A549 treated with RU486 at 1 μM for 4 hours (cell line): ENCODE data around the gene C7orf33. TPM values are rescaled to one million over a fixed set of nuclear protein-coding genes. Genes with fewer than 3 reads are reported as not detected.

Experiments
- total RNA-seq: library from RNA; stranded (reverse); fragments of 200-300 nt; extraction: Qiagen RNA extraction; gene quantifications from 5 replicates; pipeline ENCODE4 v1.2.3, GENCODE V29; 2022; ENCODE audit warnings: low read depth

Gene C7orf33, protein sequence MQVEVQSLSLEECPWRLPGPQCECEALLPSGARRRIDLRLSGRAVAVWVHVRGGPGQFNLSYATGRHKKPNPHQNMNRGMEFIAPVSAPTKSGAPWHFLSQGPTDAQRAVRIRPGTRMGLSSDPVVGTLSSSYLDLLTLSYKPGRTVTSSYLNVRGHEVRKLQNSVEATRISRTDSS
- not detected in 5 replicates for total RNA-seq

DNA sequence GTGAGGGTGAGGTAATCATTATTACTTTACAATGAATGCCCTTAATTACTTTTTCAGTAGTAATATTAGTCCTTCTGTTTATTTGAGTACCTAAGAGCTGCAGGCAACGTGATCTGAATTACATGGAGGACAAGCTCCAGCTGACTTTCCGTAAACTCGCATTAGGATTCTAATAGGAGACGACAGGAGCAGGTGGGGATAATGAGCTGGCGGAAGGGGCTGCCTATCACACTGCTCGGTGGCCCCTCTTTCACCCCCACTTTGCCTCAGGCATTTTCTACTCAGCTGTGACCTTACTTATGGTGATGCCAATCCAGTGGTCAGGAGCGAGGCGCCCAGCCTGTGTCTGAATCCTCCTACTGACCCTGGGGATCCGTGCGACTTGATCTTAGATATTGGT is at the start of gene C7orf33:
Gene C7orf33 (plus strand): TSS at position 296 of the 400 bp plus-strand sequence. CDS start 160 bp downstream, outside the sequence.

Other genes with a start within 250 kb of the C7orf33 start
- gene CUL1, start 108.1 kb downstream of the C7orf33 start, total RNA-seq, result 57.7 to 64.3 TPM (median 61.5 TPM) in 5 replicates